GM12892 (cell line): Measurements from ENCODE around the gene GREB1L.

ENCODE experiments used
- POLR2A ChIP-seq: IDR thresholded peaks from 2 replicates; pipeline ENCODE4 v1.6.1; 2011; ENCODE audit warnings: low read depth, low read length, control low read depth
- POLR2AphosphoS5 ChIP-seq: IDR thresholded peaks from 2 replicates; pipeline ENCODE4 v1.6.1; 2011; ENCODE audit warnings: low read depth, low read length, control low read depth

DNA sequence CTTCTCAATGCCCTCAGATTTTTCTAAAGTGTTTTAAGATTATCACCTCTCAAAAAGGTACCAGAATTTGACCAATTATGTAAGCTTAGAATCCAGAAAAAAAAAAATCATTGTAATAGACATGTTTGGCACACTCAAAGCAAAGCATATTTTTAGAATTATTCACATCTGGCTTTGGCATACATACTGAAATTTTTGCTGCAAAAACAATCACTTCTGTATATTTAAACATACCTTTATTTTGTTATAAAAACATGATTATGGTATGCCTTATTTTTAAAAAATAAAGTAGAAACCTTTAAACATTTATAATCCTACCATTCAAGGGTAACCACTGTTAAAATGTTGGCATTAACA, 215.1 kb downstream of the GREB1L start:
- TF ChIP-seq POLR2AphosphoS5 = no peak
- TF ChIP-seq POLR2A = no peak
